Activated CD8-positive, alpha-beta memory T cell treated with anti-CD3 and anti-CD28 coated beads for 24 hours (primary cell): Measurements from ENCODE around the gene MEGF6.
A peak's percentile ranks its signal among the peaks of the same experiment; 100 is the strongest.

ENCODE experiments used
- DNase-seq: peaks from one replicate; pipeline ENCODE4 v3.0.0-alpha.2; 2020

Gene MEGF6

DNA sequence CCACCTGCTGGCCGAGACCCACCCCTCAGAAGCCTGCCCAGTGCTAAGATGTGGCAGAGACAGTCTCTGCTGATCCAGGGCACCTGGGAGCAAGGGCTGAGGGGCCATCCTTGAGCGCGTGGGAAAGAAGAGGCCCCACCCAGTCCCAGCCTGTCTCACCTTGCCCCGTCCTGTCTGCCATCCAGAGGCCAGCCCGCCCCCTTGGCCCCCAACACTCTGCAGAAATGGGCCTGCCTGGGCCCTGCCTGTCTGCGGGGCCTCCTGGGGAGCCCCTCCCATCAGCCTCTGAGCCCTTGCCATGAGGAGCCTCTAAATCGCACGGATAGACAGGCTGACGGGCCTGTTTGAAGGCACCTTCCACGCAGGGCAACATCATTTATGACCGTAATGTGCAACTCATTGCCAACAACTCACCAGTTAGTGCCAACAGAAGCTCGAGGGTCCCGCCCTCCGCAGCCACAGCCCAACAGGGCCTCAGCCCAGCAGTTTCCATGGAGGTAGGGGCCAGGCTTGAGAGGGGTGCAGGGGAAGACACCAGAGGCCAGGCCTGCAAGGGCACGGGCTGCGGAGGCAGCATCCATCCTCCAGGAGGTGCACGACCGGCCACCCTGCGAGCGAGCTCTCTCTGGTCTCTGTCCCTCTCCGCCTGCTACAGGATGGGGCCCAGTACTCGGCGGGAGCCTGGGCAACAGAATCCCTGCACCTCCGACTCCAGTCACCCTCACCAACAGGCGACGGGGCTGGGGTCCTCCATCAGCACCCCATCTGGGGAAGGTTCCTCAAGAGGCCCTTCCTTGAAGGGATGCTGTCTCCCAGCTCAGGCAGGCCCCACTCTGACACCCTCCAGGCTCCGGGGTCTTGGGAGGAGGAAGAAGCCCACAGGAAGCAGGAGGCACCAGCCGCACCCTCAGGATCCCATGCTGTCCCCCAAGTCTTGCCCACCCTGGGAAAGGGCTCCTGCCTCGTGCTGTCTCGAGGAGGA lies 78.0 kb downstream of the MEGF6 start:
- DNase-seq, result no peak

- no peak for DNase-seq
These were observed 79.4 kb downstream of the MEGF6 start for GRCh38 chr1:3531928-3532327.

DNA sequence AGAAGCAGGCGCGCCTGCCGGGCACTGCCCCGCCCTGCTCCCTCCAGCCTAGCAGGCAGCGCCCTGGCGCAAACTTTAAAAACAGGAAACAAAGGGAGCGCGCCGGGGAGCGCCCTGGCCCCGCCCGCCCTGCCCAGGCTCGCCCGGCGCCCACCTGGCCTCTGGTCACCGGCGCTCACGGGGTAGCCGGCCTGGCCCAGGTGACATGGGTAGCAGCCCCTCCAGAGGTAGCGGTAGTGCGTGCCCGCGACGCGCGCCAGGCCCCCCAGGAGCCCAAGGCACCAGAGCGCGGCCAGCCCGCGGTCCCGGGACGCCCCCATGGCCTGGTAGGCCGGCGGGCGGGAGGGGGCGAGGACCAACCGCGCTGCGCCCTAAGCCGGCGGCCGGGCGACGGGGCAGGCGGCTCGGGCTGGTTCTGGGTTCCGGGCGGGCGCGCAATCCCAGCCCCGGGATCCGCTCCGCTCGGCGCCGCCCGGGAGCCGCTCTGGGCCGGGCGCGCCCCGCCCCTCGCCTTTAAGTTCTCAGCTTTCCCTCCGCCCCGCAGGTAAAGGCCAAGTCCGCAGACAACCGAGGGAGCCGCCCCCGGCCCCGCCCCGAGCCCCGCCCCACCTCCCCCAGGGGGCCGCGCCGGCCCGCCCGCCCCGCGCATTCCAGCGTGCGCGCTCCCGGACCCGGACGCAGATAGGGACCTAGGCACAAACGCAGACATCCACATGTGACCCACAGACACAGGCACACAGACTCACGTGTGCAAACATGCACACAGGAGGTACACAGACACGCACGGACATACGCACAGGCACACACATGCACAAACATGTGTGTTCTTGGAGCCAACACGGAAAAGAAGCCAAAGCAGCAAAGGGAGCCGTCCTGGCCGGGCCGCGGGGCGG lies 80.1 kb downstream of the MEGF6 start:
- DNase-seq, result peak; percentile 88

GRCh38 chr1:3530086-3530925 lies 81.0 kb downstream of the MEGF6 start:
- DNase-seq, result no peak

DNA sequence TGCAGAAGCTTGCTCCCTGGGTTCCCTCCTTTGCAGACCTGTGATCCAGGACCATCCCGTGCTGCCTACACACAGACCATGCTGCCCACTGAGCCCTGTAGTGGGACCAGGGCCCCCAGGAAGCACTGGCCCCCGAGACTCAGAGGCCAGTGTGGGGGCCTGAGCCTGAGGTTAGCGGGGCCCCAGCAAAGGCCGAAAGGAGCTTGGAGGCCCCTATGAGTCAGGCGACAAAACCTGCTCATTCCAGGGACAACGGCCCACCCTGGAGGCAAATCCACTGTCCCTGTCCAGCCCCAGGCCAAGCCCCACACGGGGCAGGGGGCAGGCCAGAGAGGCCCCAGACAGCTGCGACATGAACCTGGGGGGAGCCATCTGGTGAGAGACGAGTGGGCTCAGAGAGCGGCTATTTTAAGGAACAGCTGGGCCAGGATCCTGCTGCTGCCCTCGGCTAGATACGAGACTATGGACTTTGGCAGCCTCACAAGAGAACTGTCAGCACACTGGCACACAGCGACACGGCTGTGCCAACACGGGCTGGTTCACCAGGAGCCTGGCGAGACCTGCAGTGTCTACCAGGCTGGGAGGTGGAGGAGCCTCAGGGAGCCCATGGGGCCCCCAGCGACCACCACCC lies 82.1 kb downstream of the MEGF6 start:
- no peak for DNase-seq

- DNase-seq, result no peak
These were observed 83.5 kb downstream of the MEGF6 start for GRCh38 chr1:3527774-3528173.

GRCh38 chr1:3525551-3526482 lies 85.5 kb downstream of the MEGF6 start:
- DNase-seq, result no peak

DNA sequence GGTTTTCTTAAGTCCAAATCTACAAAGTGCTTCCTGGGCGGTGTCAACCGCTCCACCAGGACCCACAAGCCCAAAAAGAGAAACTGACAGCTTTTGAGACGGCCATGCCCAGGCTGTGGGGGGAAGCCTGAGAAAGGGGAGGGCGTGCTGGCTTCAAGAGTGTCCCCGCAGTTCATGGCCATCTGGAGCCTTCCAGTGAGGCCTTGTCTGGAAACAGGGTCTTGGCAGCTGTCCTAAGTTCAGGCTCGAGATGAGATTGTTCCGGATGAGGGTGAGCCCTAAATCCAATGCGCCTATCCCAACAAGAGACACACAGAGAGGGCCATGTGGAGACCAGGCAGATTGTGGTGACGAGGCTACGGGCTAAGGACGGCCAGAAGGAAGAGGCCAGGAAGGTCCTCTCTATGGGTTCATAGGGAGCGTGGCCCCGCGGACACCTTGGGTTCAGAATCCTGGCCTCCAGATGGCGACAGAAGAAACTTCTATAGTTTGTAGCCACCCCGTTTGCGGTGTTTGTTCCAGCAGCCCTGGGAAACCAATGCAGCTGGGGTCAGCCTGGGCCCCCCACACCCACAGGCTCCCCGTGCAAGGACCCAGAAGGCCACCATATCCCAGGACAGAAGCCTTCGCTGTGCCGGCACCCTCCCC lies 86.6 kb downstream of the MEGF6 start:
- DNase-seq, result no peak

GRCh38 chr1:3523980-3524379 lies 87.3 kb downstream of the MEGF6 start:
- no peak for DNase-seq

DNA sequence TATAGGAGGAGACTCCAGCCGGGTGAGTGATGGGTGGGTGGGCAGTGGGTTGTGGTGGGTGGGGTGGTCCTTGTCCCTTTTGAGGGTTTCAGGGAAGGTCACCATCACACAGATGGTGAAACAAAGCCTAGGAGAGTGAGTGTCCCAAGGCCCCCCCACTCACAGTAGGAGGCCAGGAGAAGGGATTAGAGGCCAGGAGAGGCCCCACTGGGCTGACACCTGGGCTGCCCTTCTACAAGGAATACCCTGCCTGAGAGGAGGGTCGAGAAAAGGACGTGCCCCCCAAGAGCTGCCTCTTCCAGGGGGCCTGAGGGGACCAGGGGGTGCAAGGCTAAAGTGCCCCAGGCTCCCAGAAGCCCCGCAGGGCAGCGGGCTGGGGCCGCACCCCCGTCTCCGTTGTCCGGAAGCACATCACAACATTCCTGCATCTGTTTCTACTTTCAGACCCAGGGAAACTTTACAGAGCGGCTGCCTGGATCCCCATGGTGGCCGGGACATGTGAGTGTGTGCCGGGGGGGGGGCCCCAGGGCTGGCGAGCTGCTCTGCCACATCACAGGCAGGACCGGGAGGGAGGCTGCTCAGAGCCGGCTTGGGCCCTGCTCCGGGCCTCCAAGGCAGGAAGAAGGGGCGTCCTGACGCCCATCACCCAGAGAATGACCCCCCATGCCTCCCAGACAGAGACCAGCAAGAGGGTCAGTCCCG lies 88.6 kb downstream of the MEGF6 start:
- no peak for DNase-seq

GRCh38 chr1:3522112-3522511 lies 89.2 kb downstream of the MEGF6 start:
- no peak for DNase-seq

GRCh38 chr1:3521426-3521825 lies 89.9 kb downstream of the MEGF6 start:
- DNase-seq, result no peak

- no peak for DNase-seq
These were observed 90.6 kb downstream of the MEGF6 start for GRCh38 chr1:3520419-3521378.

- no peak for DNase-seq
These were observed 91.9 kb downstream of the MEGF6 start for GRCh38 chr1:3519301-3519885.

DNA sequence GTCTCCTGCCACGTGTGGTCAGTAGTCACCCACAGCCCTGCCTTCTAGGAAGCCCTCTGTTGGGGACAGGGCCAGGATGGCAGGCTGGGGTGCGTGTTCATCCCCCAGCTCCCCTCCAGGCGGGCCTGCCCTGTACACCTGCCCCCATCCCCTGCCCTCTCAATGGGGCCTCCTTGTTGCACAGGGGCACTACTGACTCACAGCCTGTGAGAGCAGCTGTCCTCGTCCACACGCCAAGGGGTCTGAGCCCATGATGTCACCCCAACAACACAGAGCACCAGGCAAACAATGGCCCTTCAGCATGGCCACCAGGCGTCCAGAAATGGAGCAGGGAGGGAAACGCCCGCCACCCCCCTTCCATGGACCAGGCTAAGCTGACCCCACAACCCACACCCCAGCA lies 92.6 kb downstream of the MEGF6 start:
- no peak for DNase-seq

DNA sequence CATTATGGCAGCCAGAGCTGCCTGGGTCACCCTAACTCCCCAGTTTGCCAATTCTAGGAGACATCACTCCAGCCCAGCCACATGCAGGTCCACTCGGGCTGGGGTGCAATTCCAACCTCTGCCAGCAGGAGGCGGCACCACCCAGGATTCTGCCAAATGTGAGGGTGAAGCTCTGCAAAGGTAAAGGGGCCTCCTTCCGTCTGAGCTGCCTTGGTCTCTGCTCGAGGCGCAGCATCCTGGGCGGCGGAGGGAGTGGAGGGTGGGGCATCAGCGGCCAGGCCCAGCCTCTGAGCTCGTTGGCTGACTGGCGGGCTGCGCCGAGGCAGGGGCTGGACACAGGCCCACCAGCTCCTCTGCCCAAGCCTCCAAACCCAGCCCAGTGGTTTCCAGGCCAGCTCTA lies 93.1 kb downstream of the MEGF6 start:
- peak; percentile 70 for DNase-seq

DNA sequence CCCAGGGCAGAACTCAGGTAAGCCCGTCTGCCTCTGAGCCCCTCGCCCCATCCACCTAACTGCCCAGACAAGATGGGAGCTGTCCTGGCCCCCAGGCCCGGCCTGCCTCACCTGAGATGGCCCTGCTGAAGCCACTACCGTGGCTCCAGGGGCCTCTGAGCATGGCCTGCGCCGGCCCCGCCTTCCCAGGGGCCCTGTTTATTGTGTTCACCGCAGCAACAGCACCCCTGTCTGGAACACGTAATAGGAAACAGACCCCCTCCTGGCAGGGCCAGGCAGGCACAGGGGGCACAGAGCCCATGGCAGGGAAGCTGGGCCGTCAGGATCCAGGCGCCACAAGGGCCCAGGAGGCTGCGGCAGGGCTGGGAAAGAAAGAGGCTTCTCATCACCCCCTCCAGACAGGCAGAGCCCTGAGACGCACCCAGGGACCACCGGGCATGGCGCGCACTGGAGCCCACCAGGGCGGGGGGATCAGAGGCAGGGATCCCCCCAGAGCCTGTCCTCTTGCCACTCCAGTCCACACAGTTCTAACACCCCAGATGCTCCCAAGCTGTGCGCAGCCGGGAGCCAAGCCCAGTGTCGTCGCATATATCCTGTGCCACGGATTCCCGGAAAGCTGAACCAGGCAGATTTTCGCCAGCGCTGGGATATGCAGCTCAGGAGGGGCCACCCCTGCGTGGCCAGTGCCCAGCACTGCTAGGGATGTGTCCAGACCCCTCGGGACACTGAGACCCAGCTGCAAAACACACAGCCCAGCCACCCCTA lies 94.2 kb downstream of the MEGF6 start:
- no peak for DNase-seq

- no peak for DNase-seq
These were observed 94.8 kb downstream of the MEGF6 start for GRCh38 chr1:3516481-3516869.
